ENCODE data around the gene TRAPPC2L. TPM values are rescaled to one million over a fixed set of nuclear protein-coding genes. Genes with fewer than 3 reads are reported as not detected.

The TRAPPC2L gene
- total RNA-seq, 1 experiment from 2014 or later, result 94.1 TPM

DNA sequence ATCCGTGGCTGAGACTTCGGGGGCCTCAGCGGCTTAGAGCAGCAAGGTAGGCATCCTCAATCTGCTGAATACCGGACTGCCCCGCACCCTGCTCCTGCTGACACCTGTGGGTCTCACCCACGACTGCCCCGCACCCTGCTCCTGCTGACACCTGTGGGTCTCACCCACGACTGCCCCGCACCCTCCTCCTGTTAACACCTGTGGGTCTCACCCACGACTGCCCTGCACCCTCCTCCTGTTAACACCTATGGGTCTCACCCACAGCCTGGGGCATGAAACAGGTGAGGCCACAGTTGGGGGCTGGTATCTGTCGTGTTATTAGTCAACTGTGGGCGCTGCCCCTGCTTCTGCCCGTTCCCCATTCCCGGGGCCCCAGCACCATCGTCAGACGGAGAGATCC lies 45.8 kb downstream of the TRAPPC2L start:
- intact Hi-C loops (cut with micrococcal nuclease), result no loop called here
- TF ChIP-seq POLR2AphosphoS5 (IDR thresholded peaks at IDR 0.05; ENCODE audit: low read depth, low read length) (no peak), TCF7L2 (IDR thresholded peaks at IDR 0.05; ENCODE audit: borderline replicate concordance, extremely low read depth, insufficient read depth, insufficient read length) (no peak), RAD21 (IDR thresholded peaks at IDR 0.05; ENCODE audit: low read depth) (no peak), ELF1 (IDR thresholded peaks at IDR 0.05; ENCODE audit: borderline replicate concordance, low read depth) (no peak), EZH2phosphoT487 (IDR thresholded peaks at IDR 0.05; ENCODE audit: borderline replicate concordance) (no peak)
- no peaks in the 10 kb centered on the region for H3K79me2 ChIP-seq (ENCODE audit: insufficient read depth, low read length)
- H3K9ac ChIP-seq (ENCODE audit: low read length), result no peak overlapping the region
- H3K36me3 ChIP-seq (ENCODE audit: control insufficient read depth in 1 of 2, insufficient read depth in 2 of 2, low read length in 2 of 2), result no peaks in the 10 kb centered on the region
- no peak overlapping the region for H2AFZ ChIP-seq (ENCODE audit: low read depth, low read length, poor library complexity, severe bottlenecking)
- no peak overlapping the region for H3K4me2 ChIP-seq (ENCODE audit: low read length)
- H3K9me3 ChIP-seq (ENCODE audit: control insufficient read depth in 1 of 2, insufficient read depth in 1 of 2, low read depth in 1 of 2, low read length in 2 of 2), result no peaks in the 10 kb centered on the region
- no peaks in the 10 kb centered on the region for H3K9me2 ChIP-seq (ENCODE audit: insufficient read depth)
- CTCF ChIA-PET, result no interaction called here
- POLR2A ChIA-PET, result no interaction called here
- no TSS peak for BruUV-seq (replicated peaks)
- peaks cover 6 to 25% of the 10 kb centered on the region in 2 experiments for H3K4me1 ChIP-seq (ENCODE audit: control insufficient read depth in 1 of 2, insufficient read depth in 2 of 2, low read length in 2 of 2)
- H4K20me1 ChIP-seq (ENCODE audit: insufficient read depth), result no peaks in the 10 kb centered on the region
- no peak overlapping the region for H3K27ac ChIP-seq (ENCODE audit: low read depth, low read length)
- H3K4me3 ChIP-seq (replicated peaks in 1 of 2; ENCODE audit: low read depth in 1 of 2, low read length in 2 of 2), result no peak overlapping the region
- ATAC-seq (no peak), DNase-seq (ENCODE audit: low read depth, low spot score) (no peak)
- no peaks in the 10 kb centered on the region for H3K27me3 ChIP-seq (ENCODE audit: insufficient read depth, low read length)
- RAD21 ChIA-PET (ENCODE audit: low non-redundant PET in 1 of 2, low total read pairs in 2 of 2, uncharacterized antibody in 2 of 2, unreplicated experiment in 2 of 2), result no interaction called here

DNA sequence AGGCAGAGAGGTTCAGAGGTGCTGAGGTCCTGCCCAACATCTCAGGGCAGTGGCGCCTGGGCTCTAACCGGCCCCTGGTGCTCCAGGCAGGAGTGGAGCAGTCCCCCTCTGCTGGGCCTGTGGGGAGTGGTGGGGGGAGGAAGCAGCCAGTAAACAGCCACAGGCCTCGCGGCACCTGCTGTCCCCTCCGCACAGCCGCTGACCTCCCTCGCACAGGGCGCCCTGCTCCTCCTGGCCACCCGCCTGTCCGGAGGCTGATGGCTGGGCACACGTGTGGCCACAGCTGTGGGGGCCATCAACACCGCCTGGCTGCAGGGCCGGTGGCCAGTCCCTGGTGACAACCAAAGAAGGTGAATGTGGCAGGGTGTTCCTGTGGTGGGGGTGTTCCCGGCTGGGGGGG lies 46.3 kb downstream of the TRAPPC2L start:
- Histone ChIP-seq H3K9ac (ENCODE audit: low read length) (no peak overlapping the region), H3K9me3 (ENCODE audit: control insufficient read depth in 1 of 2, insufficient read depth in 1 of 2, low read depth in 1 of 2, low read length in 2 of 2) (no peaks in the 10 kb centered on the region), H3K27me3 (ENCODE audit: insufficient read depth, low read length) (no peaks in the 10 kb centered on the region), H3K36me3 (ENCODE audit: control insufficient read depth in 1 of 2, insufficient read depth in 2 of 2, low read length in 2 of 2) (no peaks in the 10 kb centered on the region), H3K79me2 (ENCODE audit: insufficient read depth, low read length) (no peaks in the 10 kb centered on the region), H4K20me1 (ENCODE audit: insufficient read depth) (no peaks in the 10 kb centered on the region), H3K4me2 (ENCODE audit: low read length) (no peak overlapping the region), H3K4me1 (ENCODE audit: control insufficient read depth in 1 of 2, insufficient read depth in 2 of 2, low read length in 2 of 2) (peaks cover 12 to 31% of the 10 kb centered on the region in 2 experiments), H3K9me2 (ENCODE audit: insufficient read depth) (no peaks in the 10 kb centered on the region), H3K4me3 (replicated peaks in 1 of 2; ENCODE audit: low read depth in 1 of 2, low read length in 2 of 2) (no peak overlapping the region), H3K27ac (ENCODE audit: low read depth, low read length) (no peak overlapping the region; the same call in 1 of the 2 replicates), H2AFZ (ENCODE audit: low read depth, low read length, poor library complexity, severe bottlenecking) (no peak overlapping the region)
- no peak for DNase-seq (ENCODE audit: low read depth, low spot score)
- no peak for ATAC-seq
- no TSS peak for BruUV-seq (replicated peaks)
- POLR2A ChIA-PET, result no interaction called here
- CTCF ChIA-PET, result no interaction called here
- RAD21 ChIA-PET (ENCODE audit: low non-redundant PET in 1 of 2, low total read pairs in 2 of 2, uncharacterized antibody in 2 of 2, unreplicated experiment in 2 of 2), result no interaction called here
- intact Hi-C loops (cut with micrococcal nuclease), result no loop called here
- TF ChIP-seq, protein P1, sequence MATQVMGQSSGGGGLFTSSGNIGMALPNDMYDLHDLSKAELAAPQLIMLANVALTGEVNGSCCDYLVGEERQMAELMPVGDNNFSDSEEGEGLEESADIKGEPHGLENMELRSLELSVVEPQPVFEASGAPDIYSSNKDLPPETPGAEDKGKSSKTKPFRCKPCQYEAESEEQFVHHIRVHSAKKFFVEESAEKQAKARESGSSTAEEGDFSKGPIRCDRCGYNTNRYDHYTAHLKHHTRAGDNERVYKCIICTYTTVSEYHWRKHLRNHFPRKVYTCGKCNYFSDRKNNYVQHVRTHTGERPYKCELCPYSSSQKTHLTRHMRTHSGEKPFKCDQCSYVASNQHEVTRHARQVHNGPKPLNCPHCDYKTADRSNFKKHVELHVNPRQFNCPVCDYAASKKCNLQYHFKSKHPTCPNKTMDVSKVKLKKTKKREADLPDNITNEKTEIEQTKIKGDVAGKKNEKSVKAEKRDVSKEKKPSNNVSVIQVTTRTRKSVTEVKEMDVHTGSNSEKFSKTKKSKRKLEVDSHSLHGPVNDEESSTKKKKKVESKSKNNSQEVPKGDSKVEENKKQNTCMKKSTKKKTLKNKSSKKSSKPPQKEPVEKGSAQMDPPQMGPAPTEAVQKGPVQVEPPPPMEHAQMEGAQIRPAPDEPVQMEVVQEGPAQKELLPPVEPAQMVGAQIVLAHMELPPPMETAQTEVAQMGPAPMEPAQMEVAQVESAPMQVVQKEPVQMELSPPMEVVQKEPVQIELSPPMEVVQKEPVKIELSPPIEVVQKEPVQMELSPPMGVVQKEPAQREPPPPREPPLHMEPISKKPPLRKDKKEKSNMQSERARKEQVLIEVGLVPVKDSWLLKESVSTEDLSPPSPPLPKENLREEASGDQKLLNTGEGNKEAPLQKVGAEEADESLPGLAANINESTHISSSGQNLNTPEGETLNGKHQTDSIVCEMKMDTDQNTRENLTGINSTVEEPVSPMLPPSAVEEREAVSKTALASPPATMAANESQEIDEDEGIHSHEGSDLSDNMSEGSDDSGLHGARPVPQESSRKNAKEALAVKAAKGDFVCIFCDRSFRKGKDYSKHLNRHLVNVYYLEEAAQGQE (IDR thresholded peaks at IDR 0.05; ENCODE audit: low read depth), result no peak
- TF ChIP-seq CEBPB (IDR thresholded peaks at IDR 0.05; ENCODE audit: low read depth), result no peak
- no peak for TF ChIP-seq EZH2phosphoT487 (IDR thresholded peaks at IDR 0.05; ENCODE audit: borderline replicate concordance)
- TF ChIP-seq SRF (IDR thresholded peaks at IDR 0.05; ENCODE audit: low read depth), result no peak
- no peak for TF ChIP-seq JUND (IDR thresholded peaks at IDR 0.05)
- no peak for TF ChIP-seq SP1 (IDR thresholded peaks at IDR 0.05; ENCODE audit: low read depth)
- TF ChIP-seq POLR2A (IDR thresholded peaks at IDR 0.05; ENCODE audit: borderline replicate concordance, extremely low read depth, insufficient read depth, insufficient read length), result no peak
- no peak for TF ChIP-seq POLR2AphosphoS5 (IDR thresholded peaks at IDR 0.05; ENCODE audit: low read depth, low read length)
- TF ChIP-seq SIN3A (IDR thresholded peaks at IDR 0.05; ENCODE audit: low read depth), result no peak
- TF ChIP-seq ELF1 (IDR thresholded peaks at IDR 0.05; ENCODE audit: borderline replicate concordance, low read depth), result no peak
- TF ChIP-seq TCF7L2 (IDR thresholded peaks at IDR 0.05; ENCODE audit: borderline replicate concordance, extremely low read depth, insufficient read depth, insufficient read length), result no peak
- TF ChIP-seq RAD21 (IDR thresholded peaks at IDR 0.05; ENCODE audit: low read depth), result no peak
- TF ChIP-seq ZNF274 (IDR thresholded peaks at IDR 0.05; ENCODE audit: low read depth, low read length), result no peak
- TF ChIP-seq, protein P2, sequence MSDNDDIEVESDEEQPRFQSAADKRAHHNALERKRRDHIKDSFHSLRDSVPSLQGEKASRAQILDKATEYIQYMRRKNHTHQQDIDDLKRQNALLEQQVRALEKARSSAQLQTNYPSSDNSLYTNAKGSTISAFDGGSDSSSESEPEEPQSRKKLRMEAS (IDR thresholded peaks at IDR 0.05), result no peak
- TF ChIP-seq FOSL1 (IDR thresholded peaks at IDR 0.05; ENCODE audit: low read depth), result no peak
- TF ChIP-seq, protein P3, sequence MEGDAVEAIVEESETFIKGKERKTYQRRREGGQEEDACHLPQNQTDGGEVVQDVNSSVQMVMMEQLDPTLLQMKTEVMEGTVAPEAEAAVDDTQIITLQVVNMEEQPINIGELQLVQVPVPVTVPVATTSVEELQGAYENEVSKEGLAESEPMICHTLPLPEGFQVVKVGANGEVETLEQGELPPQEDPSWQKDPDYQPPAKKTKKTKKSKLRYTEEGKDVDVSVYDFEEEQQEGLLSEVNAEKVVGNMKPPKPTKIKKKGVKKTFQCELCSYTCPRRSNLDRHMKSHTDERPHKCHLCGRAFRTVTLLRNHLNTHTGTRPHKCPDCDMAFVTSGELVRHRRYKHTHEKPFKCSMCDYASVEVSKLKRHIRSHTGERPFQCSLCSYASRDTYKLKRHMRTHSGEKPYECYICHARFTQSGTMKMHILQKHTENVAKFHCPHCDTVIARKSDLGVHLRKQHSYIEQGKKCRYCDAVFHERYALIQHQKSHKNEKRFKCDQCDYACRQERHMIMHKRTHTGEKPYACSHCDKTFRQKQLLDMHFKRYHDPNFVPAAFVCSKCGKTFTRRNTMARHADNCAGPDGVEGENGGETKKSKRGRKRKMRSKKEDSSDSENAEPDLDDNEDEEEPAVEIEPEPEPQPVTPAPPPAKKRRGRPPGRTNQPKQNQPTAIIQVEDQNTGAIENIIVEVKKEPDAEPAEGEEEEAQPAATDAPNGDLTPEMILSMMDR (IDR thresholded peaks at IDR 0.05 in 2 of 3, conservative IDR thresholded peaks at IDR 0.05 in 1 of 3; ENCODE audit: borderline replicate concordance in 1 of 3, insufficient read depth in 1 of 3, low read depth in 2 of 3, low read length in 2 of 3), result no peak

Data from HCT116 (cell line).